Measurements from ENCODE around the gene RHOBTB1. TPM values are rescaled to one million over a fixed set of nuclear protein-coding genes. Genes with fewer than 3 reads are reported as not detected.
A peak's percentile ranks its signal among the peaks of the same experiment; 100 is the strongest.

The RHOBTB1 gene
- total RNA-seq, 1 experiment from 2014 or later: 2.5 TPM

DNA sequence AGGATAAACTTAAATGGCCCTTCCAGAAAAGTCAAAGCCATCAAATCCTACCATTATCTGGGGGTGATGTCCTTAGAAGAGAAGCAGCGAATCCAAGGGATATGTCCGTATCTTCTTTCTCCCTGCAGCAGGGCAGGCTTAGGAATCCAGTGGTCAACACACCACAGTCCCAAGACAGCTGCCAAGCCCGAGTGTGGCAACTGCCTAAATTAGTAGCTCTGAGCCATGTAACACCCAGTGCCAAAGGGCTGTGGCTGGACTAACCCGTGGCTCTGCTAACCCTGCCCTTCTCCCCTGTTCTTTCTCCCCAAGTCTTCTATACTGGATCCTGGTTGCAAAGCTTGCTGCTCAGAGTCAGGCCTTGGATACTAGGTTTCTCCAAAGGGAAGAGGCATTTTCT lies 90.9 kb downstream of the RHOBTB1 start:
- H3K27me3 ChIP-seq (ENCODE audit: insufficient read depth, low read length): no peaks in the 10 kb centered on the region
- no peak overlapping the region for H3K9ac ChIP-seq (ENCODE audit: extremely low read depth, insufficient read length, low read length)
- no peak overlapping the region for H3K27ac Mint-ChIP-seq

More for the DNA sequence above, 90.9 kb downstream of the RHOBTB1 start:
- H3K4me1 Mint-ChIP-seq: 0 out of 4 replicates have a peak, but pooled peaks cover 0 to 2% of the 10 kb centered on the region in 2 experiments
- Histone ChIP-seq H3T11ph (ENCODE audit: low read length) (no peak overlapping the region), H2BK15ac (ENCODE audit: low read depth, low read length) (no peak overlapping the region), H2BK5ac (ENCODE audit: insufficient read length, low read length) (no peak overlapping the region), H3K23ac (ENCODE audit: insufficient read length, low read depth, low read length) (no peak overlapping the region), H3K79me2 (ENCODE audit: insufficient read depth, low read length) (no peaks in the 10 kb centered on the region), H3K4me2 (ENCODE audit: insufficient read depth, insufficient read length, low read length) (no peak overlapping the region), H3K18ac (ENCODE audit: insufficient read length, low read depth, low read length) (no peak overlapping the region), H4K8ac (replicated peaks; ENCODE audit: insufficient read length, low read depth, low read length) (no peak overlapping the region), H4K91ac (ENCODE audit: insufficient read length, low read depth, low read length) (no peak overlapping the region), H3K79me1 (ENCODE audit: insufficient read depth, low read depth, low read length, poor library complexity, severe bottlenecking) (no peaks in the 10 kb centered on the region), H4K20me1 (ENCODE audit: control insufficient read depth, insufficient read depth, insufficient read length) (no peaks in the 10 kb centered on the region), H2AFZ (ENCODE audit: low read length) (no peak overlapping the region), H2AK5ac (ENCODE audit: insufficient read length, low read length) (no peak overlapping the region), H3K23me2 (ENCODE audit: insufficient read length, low read depth, low read length, poor library complexity, severe bottlenecking) (no peaks in the 10 kb centered on the region), H3K9me3 (ENCODE audit: control insufficient read depth, low read depth, low read length) (no peaks in the 10 kb centered on the region), H3K56ac (ENCODE audit: insufficient read length, low read depth, low read length) (no peak overlapping the region), H3K14ac (ENCODE audit: insufficient read depth, low read length) (peak overlapping the region; percentile 39; the same call in 1 of the 2 replicates), H2BK20ac (ENCODE audit: low read depth, low read length, poor library complexity, severe bottlenecking) (no peak overlapping the region), H3K4ac (ENCODE audit: low read depth, low read length) (no peak overlapping the region), H2BK120ac (ENCODE audit: low read depth, low read length, poor library complexity, severe bottlenecking) (no peak overlapping the region), H2BK12ac (ENCODE audit: insufficient read length, low read depth, low read length) (no peak overlapping the region), H4K5ac (ENCODE audit: insufficient read length, low read depth, low read length) (no peak overlapping the region), H3K4me1 (ENCODE audit: insufficient read depth, low read length) (no peaks in the 10 kb centered on the region), H3K27ac (ENCODE audit: insufficient read length, low read depth, low read length) (no peak overlapping the region)
- H3K27me3 Mint-ChIP-seq (ENCODE audit: low read depth): no peaks in the 10 kb centered on the region
- peaks cover 0 to 4% of the 10 kb centered on the region in 2 experiments; a peak in 2 of 5 replicates for H3K9me3 Mint-ChIP-seq
- no peak overlapping the region for H3K4me3 Mint-ChIP-seq
- DNase-seq: no peak
- WGBS (ENCODE audit: extremely low coverage, insufficient read length, low lambda C conversion rate): no CpG with 5 or more reads among the region's 4 CpGs
- TF ChIP-seq CTCF (conservative IDR thresholded peaks at IDR 0.05): no peak
- peaks cover 0 to 8% (median 0%) of the 10 kb centered on the region in 3 experiments; a peak in 2 of 7 replicates for H3K36me3 Mint-ChIP-seq (ENCODE audit: insufficient read depth in 1 of 3, low read depth in 3 of 3)

All from H9 (cell line).